ENCODE measurements around the gene FURIN. TPM values are rescaled to one million over a fixed set of nuclear protein-coding genes. Genes with fewer than 3 reads are reported as not detected.
"Not testable (repeated sequence)": the region's sequence is repeated elsewhere in the genome, so short reads cannot be mapped to it uniquely, and the experiment has no call there.

The FURIN gene
- total RNA-seq, 1 experiment from 2014 or later: 35.1 TPM

DNA sequence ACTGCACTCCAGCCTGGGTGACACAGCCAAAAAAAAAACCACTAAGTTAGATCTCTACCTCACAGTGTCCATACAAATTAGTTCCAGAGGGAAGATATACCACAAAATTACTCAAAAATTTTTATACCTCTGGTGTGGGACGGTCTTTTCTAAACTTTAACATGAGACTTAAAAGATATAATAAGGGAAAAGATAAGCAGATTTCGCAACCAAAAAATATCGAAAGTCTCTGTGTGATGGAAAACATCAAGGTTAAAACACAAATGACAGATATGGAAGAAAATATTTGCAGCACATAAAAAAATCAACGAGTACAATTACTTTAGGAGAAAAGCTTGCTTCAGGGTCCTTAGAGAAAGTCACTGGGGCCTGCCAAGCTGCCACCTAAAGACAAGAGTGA, 53.5 kb downstream of the FURIN start:
- TF ChIP-seq, protein P1, sequence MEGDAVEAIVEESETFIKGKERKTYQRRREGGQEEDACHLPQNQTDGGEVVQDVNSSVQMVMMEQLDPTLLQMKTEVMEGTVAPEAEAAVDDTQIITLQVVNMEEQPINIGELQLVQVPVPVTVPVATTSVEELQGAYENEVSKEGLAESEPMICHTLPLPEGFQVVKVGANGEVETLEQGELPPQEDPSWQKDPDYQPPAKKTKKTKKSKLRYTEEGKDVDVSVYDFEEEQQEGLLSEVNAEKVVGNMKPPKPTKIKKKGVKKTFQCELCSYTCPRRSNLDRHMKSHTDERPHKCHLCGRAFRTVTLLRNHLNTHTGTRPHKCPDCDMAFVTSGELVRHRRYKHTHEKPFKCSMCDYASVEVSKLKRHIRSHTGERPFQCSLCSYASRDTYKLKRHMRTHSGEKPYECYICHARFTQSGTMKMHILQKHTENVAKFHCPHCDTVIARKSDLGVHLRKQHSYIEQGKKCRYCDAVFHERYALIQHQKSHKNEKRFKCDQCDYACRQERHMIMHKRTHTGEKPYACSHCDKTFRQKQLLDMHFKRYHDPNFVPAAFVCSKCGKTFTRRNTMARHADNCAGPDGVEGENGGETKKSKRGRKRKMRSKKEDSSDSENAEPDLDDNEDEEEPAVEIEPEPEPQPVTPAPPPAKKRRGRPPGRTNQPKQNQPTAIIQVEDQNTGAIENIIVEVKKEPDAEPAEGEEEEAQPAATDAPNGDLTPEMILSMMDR (conservative IDR thresholded peaks at IDR 0.05): no peak
- H3K79me1 ChIP-seq (ENCODE audit: insufficient read depth, low read depth, low read length, poor library complexity, severe bottlenecking): no peaks in the 10 kb centered on the region
- H2BK20ac ChIP-seq (ENCODE audit: low read depth, low read length, poor library complexity, severe bottlenecking): no peak overlapping the region
- Mint-ChIP-seq H3K9me3 (no peaks in the 10 kb centered on the region), H3K4me3 (no peak overlapping the region), H3K4me1 (peaks cover 7 to 14% of the 10 kb centered on the region in 2 experiments), H3K27ac (no peak overlapping the region; a peak in 2 of 7 replicates), H3K36me3 (ENCODE audit: insufficient read depth in 1 of 3, low read depth in 3 of 3) (peaks cover 3 to 36% (median 11%) of the 10 kb centered on the region in 3 experiments; a peak in 6 of 7 replicates), H3K27me3 (ENCODE audit: low read depth) (no peaks in the 10 kb centered on the region)
- H3K23ac ChIP-seq (ENCODE audit: insufficient read length, low read depth, low read length): no peak overlapping the region
- no peak for DNase-seq
- no peak overlapping the region for H3K18ac ChIP-seq (ENCODE audit: insufficient read length, low read depth, low read length)
- H3K56ac ChIP-seq (ENCODE audit: insufficient read length, low read depth, low read length): no peak overlapping the region
- no peak overlapping the region for H3K4me2 ChIP-seq (ENCODE audit: insufficient read depth, insufficient read length, low read length)
- no peak overlapping the region for H3K14ac ChIP-seq (ENCODE audit: insufficient read depth, low read length)
- WGBS (ENCODE audit: extremely low coverage, insufficient read length, low lambda C conversion rate): no CpG with 5 or more reads among the region's 4 CpGs
- H4K20me1 ChIP-seq (ENCODE audit: control insufficient read depth, insufficient read depth, insufficient read length): no peaks in the 10 kb centered on the region
- H4K8ac ChIP-seq (replicated peaks; ENCODE audit: insufficient read length, low read depth, low read length): no peak overlapping the region
- no peaks in the 10 kb centered on the region for H3K23me2 ChIP-seq (ENCODE audit: insufficient read length, low read depth, low read length, poor library complexity, severe bottlenecking)
- no peak overlapping the region for H2BK5ac ChIP-seq (ENCODE audit: insufficient read length, low read length)
- H2AK5ac ChIP-seq (ENCODE audit: insufficient read length, low read length): no peak overlapping the region
- H3K27me3 ChIP-seq (ENCODE audit: insufficient read depth, low read length): no peaks in the 10 kb centered on the region
- no peak overlapping the region for H2BK12ac ChIP-seq (ENCODE audit: insufficient read length, low read depth, low read length)
- H3K79me2 ChIP-seq (ENCODE audit: insufficient read depth, low read length): no peaks in the 10 kb centered on the region
- no peak overlapping the region for H3T11ph ChIP-seq (ENCODE audit: low read length)
- H2AFZ ChIP-seq (ENCODE audit: low read length): no peak overlapping the region
- H3K4me1 ChIP-seq (ENCODE audit: insufficient read depth, low read length): no peaks in the 10 kb centered on the region
- H2BK15ac ChIP-seq (ENCODE audit: low read depth, low read length): no peak overlapping the region
- no peak overlapping the region for H4K5ac ChIP-seq (ENCODE audit: insufficient read length, low read depth, low read length)
- H3K9me3 ChIP-seq (ENCODE audit: control insufficient read depth, low read depth, low read length): no peaks in the 10 kb centered on the region
- no peak overlapping the region for H2BK120ac ChIP-seq (ENCODE audit: low read depth, low read length, poor library complexity, severe bottlenecking)
- H3K27ac ChIP-seq (ENCODE audit: insufficient read length, low read depth, low read length): no peak overlapping the region
- H3K4ac ChIP-seq (ENCODE audit: low read depth, low read length): no peak overlapping the region
- H4K91ac ChIP-seq (ENCODE audit: insufficient read length, low read depth, low read length): no peak overlapping the region
- no peak overlapping the region for H3K9ac ChIP-seq (ENCODE audit: extremely low read depth, insufficient read length, low read length)

DNA sequence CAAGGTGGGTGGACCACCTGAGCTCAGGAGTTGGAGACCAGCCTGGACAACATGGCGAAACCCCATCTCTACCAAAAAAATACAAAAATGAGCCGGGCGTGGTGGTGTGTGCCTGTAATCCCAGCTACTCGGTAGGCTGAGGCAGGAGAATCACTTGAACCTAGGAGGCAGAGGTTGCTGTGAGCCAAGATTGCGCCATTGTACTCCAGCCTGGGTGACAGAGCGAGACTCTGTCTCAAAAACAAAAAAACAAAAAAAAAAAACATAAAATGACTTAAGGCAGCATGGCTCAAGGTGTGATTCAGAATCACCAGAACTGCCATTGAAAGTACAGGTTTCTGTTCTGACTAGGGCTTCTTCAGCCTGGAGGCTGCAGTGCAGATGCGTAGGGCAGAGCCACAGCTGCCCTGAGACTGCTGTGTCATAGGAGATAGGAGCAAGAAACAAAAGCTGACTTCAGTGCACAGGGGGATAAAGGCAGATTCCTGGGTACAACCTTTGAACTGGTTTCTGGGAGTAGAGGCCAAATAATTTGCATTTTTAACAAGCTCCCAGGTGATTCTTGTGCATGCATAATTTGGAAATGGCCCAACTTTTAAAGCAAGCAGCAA, 54.4 kb downstream of the FURIN start:
- H3K27ac Mint-ChIP-seq: peak overlapping the region; percentile 13 to 92 (median 75); a peak in 3 of 7 replicates
- not testable (repeated sequence) for H3K18ac ChIP-seq (ENCODE audit: insufficient read length, low read depth, low read length); H3K79me1 ChIP-seq (ENCODE audit: insufficient read depth, low read depth, low read length, poor library complexity, severe bottlenecking); H3K56ac ChIP-seq (ENCODE audit: insufficient read length, low read depth, low read length); H3K23me2 ChIP-seq (ENCODE audit: insufficient read length, low read depth, low read length, poor library complexity, severe bottlenecking); H3K4me1 ChIP-seq (ENCODE audit: insufficient read depth, low read length); H3K9me3 ChIP-seq (ENCODE audit: control insufficient read depth, low read depth, low read length); H3K4ac ChIP-seq (ENCODE audit: low read depth, low read length); H2BK12ac ChIP-seq (ENCODE audit: insufficient read length, low read depth, low read length); H3K27me3 Mint-ChIP-seq (ENCODE audit: low read depth); H2AK5ac ChIP-seq (ENCODE audit: insufficient read length, low read length); H3K9me3 Mint-ChIP-seq; H2BK15ac ChIP-seq (ENCODE audit: low read depth, low read length); H3K4me3 Mint-ChIP-seq; H2BK5ac ChIP-seq (ENCODE audit: insufficient read length, low read length); H3K4me2 ChIP-seq (ENCODE audit: insufficient read depth, insufficient read length, low read length); H2BK120ac ChIP-seq (ENCODE audit: low read depth, low read length, poor library complexity, severe bottlenecking); H4K8ac ChIP-seq (replicated peaks; ENCODE audit: insufficient read length, low read depth, low read length); H2BK20ac ChIP-seq (ENCODE audit: low read depth, low read length, poor library complexity, severe bottlenecking); H4K5ac ChIP-seq (ENCODE audit: insufficient read length, low read depth, low read length); H3K79me2 ChIP-seq (ENCODE audit: insufficient read depth, low read length); H4K20me1 ChIP-seq (ENCODE audit: control insufficient read depth, insufficient read depth, insufficient read length); DNase-seq; H3K27me3 ChIP-seq (ENCODE audit: insufficient read depth, low read length); H3K23ac ChIP-seq (ENCODE audit: insufficient read length, low read depth, low read length); H2AFZ ChIP-seq (ENCODE audit: low read length); H3K27ac ChIP-seq (ENCODE audit: insufficient read length, low read depth, low read length); H3K14ac ChIP-seq (ENCODE audit: insufficient read depth, low read length); H4K91ac ChIP-seq (ENCODE audit: insufficient read length, low read depth, low read length); H3T11ph ChIP-seq (ENCODE audit: low read length); H3K9ac ChIP-seq (ENCODE audit: extremely low read depth, insufficient read length, low read length)
- no CpG with 5 or more reads among the region's 7 CpGs for WGBS (ENCODE audit: extremely low coverage, insufficient read length, low lambda C conversion rate)
- H3K4me1 Mint-ChIP-seq: peaks cover 7 to 14% of the 10 kb centered on the region in 2 experiments
- peaks cover 3 to 29% (median 11%) of the 10 kb centered on the region in 3 experiments; a peak in 6 of 7 replicates for H3K36me3 Mint-ChIP-seq (ENCODE audit: insufficient read depth in 1 of 3, low read depth in 3 of 3)
